Uterus (tissue), 4 donors: ENCODE measurements around the gene TAF11L3. TPM values are rescaled to one million over a fixed set of nuclear protein-coding genes. Genes with fewer than 3 reads are reported as not detected.
"Not testable (repeated sequence)": the region's sequence is repeated elsewhere in the genome, so short reads cannot be mapped to it uniquely, and the experiment has no call there.

Source experiments
- DNase-seq, 2 donors: peaks; one replicate each; pipeline ENCODE4 v3.0.0-alpha.2; 2019 to 2020
- H3K27ac ChIP-seq, 2 donors: fragments of 200-600 bp; sonication (generic); 1 replicate in 1 of 2; 2 replicates in 1 of 2; pipeline ENCODE4 v1.5.1; 2016 to 2018
- H3K27me3 ChIP-seq, 2 donors: fragments of 200-600 bp; sonication (generic); one replicate each; pipeline ENCODE4 v1.5.1; 2018 to 2019; ENCODE audit warnings: control low read depth in 1 of 2
- H3K36me3 ChIP-seq, 2 donors: fragments of 200-600 bp; sonication (generic); one replicate each; pipeline ENCODE4 v1.5.1; 2019; ENCODE audit warnings: control low read depth in 1 of 2
- H3K4me1 ChIP-seq, 2 donors: fragments of 200-600 bp; sonication (generic); one replicate each; pipeline ENCODE4 v1.5.1; 2018 to 2019; ENCODE audit warnings: control low read depth in 1 of 2
- H3K4me3 ChIP-seq, 2 donors: fragments of 200-600 bp; sonication (generic); 1 replicate in 1 of 2; 2 replicates in 1 of 2; pipeline ENCODE4 v1.5.1; 2018 to 2019; ENCODE audit warnings: mild to moderate bottlenecking in 1 of 2
- H3K9me3 ChIP-seq, 2 donors: fragments of 200-600 bp; sonication (generic); one replicate each; pipeline ENCODE4 v1.5.1; 2019; ENCODE audit warnings: control low read depth in 1 of 2
- POLR2A ChIP-seq, 2 donors: fragments of 450-650 bp; IDR thresholded peaks; one replicate each; pipeline ENCODE4 v1.6.1; 2016; ENCODE audit warnings: antibody characterized with exemption in 2 of 2, mild to moderate bottlenecking in 1 of 2, moderate library complexity in 1 of 2
- intact Hi-C: fragments of 100-400 bp; cut with DNase I; formaldehyde crosslinking; loops from one replicate; pipeline ENCODE4 v1.15.1; 2023; ENCODE audit warnings: low total_unique reads
- total RNA-seq, 4 donors: library from RNA; depleted of rRNA in 3 of 4; stranded (reverse); fragments of >200 nt in 3 of 4; gene quantifications; one replicate each; pipeline versions ENCODE4 v1.1.0 to v1.2.4, GENCODE V29; 2014 to 2023
- TF ChIP-seq, protein P1 (sequence below), 4 experiments: fragments of 200-600 bp in 2 of 4; fragments of 450-650 bp in 2 of 4; sonication (generic) in 2 of 4; IDR thresholded peaks; one replicate each; pipeline ENCODE4 v1.5.1; 2016 to 2019; ENCODE audit warnings: antibody characterized with exemption in 4 of 4, mild to moderate bottlenecking in 2 of 4, moderate library complexity in 1 of 4
- donor health status: DM: yes; HTN: yes; CAD: no.

The TAF11L3 gene
- not detected for total RNA-seq

DNA sequence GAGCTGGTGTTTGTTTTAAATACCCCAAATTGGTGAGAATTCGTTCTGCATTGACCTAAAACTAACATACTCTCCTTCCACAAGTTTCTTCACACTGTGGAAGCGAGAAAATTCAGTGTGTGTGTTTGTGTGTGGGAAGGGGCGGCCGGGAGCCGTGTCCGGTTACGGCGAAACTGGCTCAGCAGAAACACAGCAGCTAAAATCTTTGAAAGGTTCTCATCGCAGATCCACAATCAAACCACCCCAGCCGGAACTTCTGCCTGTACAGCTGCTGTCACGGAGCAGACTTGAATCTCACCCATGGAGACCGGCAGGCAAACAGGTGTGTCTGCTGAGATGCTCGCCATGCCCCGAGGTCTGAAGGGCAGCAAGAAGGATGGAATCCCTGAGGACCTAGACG lies at the start of gene TAF11L3:
Gene TAF11L3, plus strand, starts transcription at position 301 of the 400 bp plus-strand sequence.
- H3K4me1 ChIP-seq, H3K4me3 ChIP-seq, intact Hi-C loops, H3K36me3 ChIP-seq, DNase-seq, H3K9me3 ChIP-seq, H3K27me3 ChIP-seq, H3K27ac ChIP-seq: not testable (repeated sequence)

DNA sequence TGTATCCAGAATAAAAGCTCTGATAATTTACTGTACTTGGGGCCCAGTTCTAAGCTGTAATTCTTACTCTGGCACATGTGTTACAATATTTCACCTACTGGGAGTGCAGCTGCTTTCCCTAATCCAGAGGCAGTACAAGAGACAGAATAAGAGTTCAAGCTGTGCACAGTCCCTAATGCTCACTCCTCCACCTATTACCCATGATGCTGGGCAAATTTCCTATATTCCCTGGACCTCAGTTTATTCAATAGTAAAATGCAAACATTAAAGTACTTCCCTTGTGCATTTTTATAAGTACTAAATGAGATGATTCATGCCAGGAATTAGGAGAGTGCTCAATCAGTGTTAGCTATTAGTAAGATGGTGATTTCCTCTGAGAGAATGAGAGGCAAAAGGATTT lies 48.1 kb upstream of the TAF11L3 start:
- intact Hi-C loops, result no loop called here
- Histone ChIP-seq H3K9me3 (no peaks in the 10 kb centered on the region), H3K27me3 (no peaks in the 10 kb centered on the region), H3K27ac (no peak overlapping the region), H3K36me3 (no peaks in the 10 kb centered on the region), H3K4me3 (no peak overlapping the region), H3K4me1 (no peaks in the 10 kb centered on the region)
- no peak for TF ChIP-seq POLR2A (IDR thresholded peaks at IDR 0.05)
- DNase-seq, result no peak

DNA sequence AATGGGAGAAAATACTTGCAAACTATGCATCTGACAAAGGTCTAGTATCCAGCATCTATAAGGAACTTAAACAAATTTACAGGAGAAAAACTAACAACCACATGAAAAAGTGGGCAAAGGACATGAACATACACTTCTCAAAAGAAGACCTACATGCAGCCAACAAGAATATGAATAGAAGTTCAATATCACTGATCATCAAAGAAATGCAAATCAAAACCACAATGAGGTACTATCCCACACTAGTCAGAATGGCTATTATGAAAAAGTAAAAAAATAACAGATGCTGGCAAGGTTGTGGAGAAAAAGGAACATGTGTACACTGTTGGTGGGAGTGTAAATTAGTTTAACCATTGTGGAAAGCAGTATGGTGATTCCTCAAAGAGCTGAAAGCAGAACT lies 43.1 kb upstream of the TAF11L3 start:
- DNase-seq, intact Hi-C loops, H3K27me3 ChIP-seq, H3K4me3 ChIP-seq, H3K36me3 ChIP-seq, H3K27ac ChIP-seq, H3K4me1 ChIP-seq, H3K9me3 ChIP-seq: not testable (repeated sequence)

DNA sequence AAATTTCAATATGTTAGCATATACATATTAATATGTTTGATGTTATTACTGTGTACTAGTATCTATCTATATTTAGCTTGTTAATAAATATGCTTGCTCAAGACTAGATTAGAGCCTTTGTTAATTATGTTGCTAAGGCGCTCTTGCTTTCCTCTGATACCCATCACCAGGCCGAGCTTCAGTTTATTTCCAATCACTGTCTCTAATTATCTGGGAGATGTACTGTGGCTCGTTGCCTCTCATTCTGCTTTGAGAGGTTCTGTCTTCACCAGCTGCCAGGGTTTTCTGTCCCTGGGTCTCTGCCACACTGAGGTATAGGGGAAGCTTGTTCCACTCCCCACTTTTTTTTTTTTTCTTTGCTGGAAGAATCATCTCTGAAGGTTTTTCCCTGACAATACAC lies 41.1 kb upstream of the TAF11L3 start:
- TF ChIP-seq, protein P1, sequence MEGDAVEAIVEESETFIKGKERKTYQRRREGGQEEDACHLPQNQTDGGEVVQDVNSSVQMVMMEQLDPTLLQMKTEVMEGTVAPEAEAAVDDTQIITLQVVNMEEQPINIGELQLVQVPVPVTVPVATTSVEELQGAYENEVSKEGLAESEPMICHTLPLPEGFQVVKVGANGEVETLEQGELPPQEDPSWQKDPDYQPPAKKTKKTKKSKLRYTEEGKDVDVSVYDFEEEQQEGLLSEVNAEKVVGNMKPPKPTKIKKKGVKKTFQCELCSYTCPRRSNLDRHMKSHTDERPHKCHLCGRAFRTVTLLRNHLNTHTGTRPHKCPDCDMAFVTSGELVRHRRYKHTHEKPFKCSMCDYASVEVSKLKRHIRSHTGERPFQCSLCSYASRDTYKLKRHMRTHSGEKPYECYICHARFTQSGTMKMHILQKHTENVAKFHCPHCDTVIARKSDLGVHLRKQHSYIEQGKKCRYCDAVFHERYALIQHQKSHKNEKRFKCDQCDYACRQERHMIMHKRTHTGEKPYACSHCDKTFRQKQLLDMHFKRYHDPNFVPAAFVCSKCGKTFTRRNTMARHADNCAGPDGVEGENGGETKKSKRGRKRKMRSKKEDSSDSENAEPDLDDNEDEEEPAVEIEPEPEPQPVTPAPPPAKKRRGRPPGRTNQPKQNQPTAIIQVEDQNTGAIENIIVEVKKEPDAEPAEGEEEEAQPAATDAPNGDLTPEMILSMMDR (IDR thresholded peaks at IDR 0.05), result no peak
- no peaks in the 10 kb centered on the region for H3K27me3 ChIP-seq
- H3K9me3 ChIP-seq, result no peaks in the 10 kb centered on the region
- H3K4me1 ChIP-seq, result no peaks in the 10 kb centered on the region
- intact Hi-C loops, result no loop called here
- H3K36me3 ChIP-seq, result no peaks in the 10 kb centered on the region
- no peak for DNase-seq
- H3K4me3 ChIP-seq, result no peak overlapping the region
- no peak overlapping the region for H3K27ac ChIP-seq

DNA sequence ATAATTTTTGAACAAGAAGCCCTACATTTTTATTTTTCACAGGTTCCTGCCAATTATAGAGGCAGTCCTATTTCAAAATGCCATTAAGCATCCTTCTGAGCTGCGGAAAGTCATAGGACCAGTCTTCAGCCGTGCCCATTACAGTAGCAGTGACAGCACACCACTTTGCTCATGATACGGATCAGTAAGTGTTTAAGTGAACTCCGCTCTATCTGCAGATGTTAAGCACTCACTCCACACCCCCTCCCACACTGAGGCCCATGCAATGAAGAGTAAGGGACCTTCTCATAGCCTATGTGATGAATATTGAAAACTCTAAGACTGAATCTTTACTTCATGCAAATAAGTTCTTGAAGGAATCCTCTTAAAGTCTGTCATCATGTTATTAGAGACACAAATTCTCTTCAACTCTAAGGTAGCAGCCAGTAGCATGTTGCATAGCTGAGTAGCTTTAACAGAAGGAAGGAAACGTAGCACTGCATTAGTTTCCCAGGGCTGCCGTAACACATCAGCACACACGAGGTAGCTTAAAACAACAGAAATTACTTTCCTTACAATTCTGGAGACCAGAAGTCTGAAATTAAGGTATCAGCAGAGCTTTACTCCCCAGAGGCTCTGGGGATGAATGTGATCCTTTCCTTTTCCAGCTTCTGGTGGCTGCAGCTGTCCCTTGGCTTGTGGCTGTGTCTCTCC lies 40.4 kb upstream of the TAF11L3 start:
- H3K4me1 ChIP-seq, result no peaks in the 10 kb centered on the region
- no peak for DNase-seq
- TF ChIP-seq POLR2A (IDR thresholded peaks at IDR 0.05), result no peak
- TF ChIP-seq, protein P1 (IDR thresholded peaks at IDR 0.05), result no peak
- no peaks in the 10 kb centered on the region for H3K36me3 ChIP-seq
- intact Hi-C loops, result no loop called here
- H3K27ac ChIP-seq, result no peak overlapping the region
- H3K4me3 ChIP-seq, result no peak overlapping the region
- no peaks in the 10 kb centered on the region for H3K9me3 ChIP-seq
- no peaks in the 10 kb centered on the region for H3K27me3 ChIP-seq

DNA sequence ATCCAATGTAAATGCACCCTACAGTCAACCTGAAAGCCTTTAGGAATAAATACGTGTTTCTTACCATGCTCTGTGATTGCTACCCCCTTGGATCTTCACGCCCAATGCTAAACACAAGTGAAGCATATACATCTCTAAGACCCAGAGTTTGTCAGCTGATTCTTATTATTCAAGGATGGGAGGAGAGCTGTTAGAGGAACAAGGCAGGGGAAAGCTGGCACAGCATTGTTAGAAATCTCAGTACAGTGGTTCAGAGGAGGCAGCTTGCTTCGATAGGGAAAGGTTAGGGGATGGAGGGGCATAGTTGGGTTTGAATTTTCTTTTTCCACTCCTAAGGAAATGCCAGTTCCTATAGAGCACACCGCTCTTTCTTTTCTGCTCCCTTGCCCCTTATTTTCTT lies 36.8 kb upstream of the TAF11L3 start:
- Histone ChIP-seq H3K27ac (no peak overlapping the region), H3K9me3 (no peaks in the 10 kb centered on the region), H3K4me1 (no peaks in the 10 kb centered on the region), H3K36me3 (no peaks in the 10 kb centered on the region), H3K4me3 (no peak overlapping the region), H3K27me3 (no peaks in the 10 kb centered on the region)
- DNase-seq, result no peak
- TF ChIP-seq, protein P1 (IDR thresholded peaks at IDR 0.05), result no peak
- TF ChIP-seq POLR2A (IDR thresholded peaks at IDR 0.05), result no peak
- intact Hi-C loops, result no loop called here

DNA sequence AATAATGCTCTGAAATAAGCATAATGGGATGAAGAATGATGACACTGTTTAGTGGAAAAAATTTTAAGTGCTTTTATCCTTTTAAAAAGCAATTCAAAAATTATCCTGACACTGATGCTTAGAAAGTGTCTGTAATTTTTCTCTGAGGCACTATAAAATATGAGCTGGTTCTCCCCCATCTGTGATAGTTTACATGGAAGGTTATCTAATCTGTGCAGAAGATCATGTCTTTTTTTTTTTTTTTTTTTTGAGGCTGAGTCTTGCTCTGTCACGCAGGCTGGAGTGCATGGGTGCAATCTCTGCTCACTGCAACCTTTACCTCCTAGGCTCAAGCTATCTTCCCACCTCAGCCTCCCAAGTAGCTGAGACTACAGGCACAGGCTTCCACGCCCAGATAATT lies 35.4 kb upstream of the TAF11L3 start:
- DNase-seq, result no peak
- H3K4me1 ChIP-seq, result no peaks in the 10 kb centered on the region
- no peak overlapping the region for H3K4me3 ChIP-seq
- H3K27me3 ChIP-seq, result no peaks in the 10 kb centered on the region
- no peak overlapping the region for H3K27ac ChIP-seq
- intact Hi-C loops, result no loop called here
- TF ChIP-seq, protein P1 (IDR thresholded peaks at IDR 0.05), result no peak
- TF ChIP-seq POLR2A (IDR thresholded peaks at IDR 0.05), result no peak
- no peaks in the 10 kb centered on the region for H3K36me3 ChIP-seq
- H3K9me3 ChIP-seq, result no peaks in the 10 kb centered on the region

DNA sequence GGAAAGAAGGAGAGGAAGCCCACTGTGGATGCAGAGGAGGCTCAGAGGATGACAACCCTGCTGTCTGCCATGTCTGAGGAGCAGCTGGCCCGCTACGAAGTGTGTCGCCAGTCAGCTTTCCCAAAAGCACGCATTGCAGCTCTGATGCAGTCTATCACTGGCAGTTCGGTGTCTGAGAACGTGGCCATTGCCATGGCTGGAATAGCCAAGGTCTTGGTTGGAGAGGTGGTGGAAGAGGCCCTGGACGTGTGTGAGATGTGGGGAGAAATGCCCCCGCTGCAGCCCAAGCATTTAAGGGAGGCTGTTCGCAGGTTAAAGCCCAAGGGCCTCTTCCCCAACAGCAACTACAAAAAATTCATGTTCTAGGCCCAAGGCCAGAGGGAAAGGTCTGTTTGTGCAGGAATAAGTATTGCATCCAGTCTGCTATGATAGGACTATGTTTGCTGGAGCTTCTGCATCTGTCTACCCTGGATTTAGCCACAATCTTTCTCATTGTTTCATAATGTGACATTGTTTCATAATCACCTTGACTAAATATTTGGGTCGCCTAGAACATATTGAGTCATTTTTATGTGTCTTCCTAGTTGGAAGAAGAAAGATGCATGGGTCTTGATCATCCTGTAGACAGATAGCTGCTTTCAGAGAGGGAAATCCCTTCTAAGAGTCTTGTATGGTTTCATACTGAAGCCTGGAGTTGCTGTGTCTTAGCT lies 31.5 kb upstream of the TAF11L3 start:
- DNase-seq, H3K36me3 ChIP-seq, H3K9me3 ChIP-seq, H3K27ac ChIP-seq, H3K27me3 ChIP-seq, H3K4me1 ChIP-seq, H3K4me3 ChIP-seq, intact Hi-C loops: not testable (repeated sequence)
